Measurements from ENCODE around the gene DOHH.

The DOHH gene

GRCh38 chr19:3480383-3481091 is 19.9 kb downstream of the DOHH start, which contains the start of gene SMIM24:
SMIM24 (minus strand) TSS chr19:3480525; CDS start chr19:3480463, 62 bp downstream.
- TF ChIP-seq CTCF (conservative IDR thresholded peaks at IDR 0.05; ENCODE audit: low read depth, low read length): no peak
- H3K4me3 ChIP-seq (ENCODE audit: low read length): no peak within 1 kb of the TSS
- no peak for DNase-seq (ENCODE audit: low read depth)

GRCh38 chr19:3479834-3480215 is 20.6 kb downstream of the DOHH start:
- DNase-seq (ENCODE audit: low read depth): no peak

GRCh38 chr19:3479177-3479833 is 21.2 kb downstream of the DOHH start:
- H3K4me3 ChIP-seq (ENCODE audit: low read length): no peak overlapping the region
- no peak for DNase-seq (ENCODE audit: low read depth)

More at GRCh38 chr19:3479834-3480215, 20.6 kb downstream of the DOHH start:
- no peak for TF ChIP-seq CTCF (conservative IDR thresholded peaks at IDR 0.05; ENCODE audit: low read depth, low read length)
- no peak overlapping the region for H3K4me3 ChIP-seq (ENCODE audit: low read length)

GRCh38 chr19:3478409-3479176 is 21.9 kb downstream of the DOHH start:
- H3K4me3 ChIP-seq (ENCODE audit: low read length): no peak overlapping the region
- DNase-seq (ENCODE audit: low read depth): no peak
- no peak for TF ChIP-seq CTCF (conservative IDR thresholded peaks at IDR 0.05; ENCODE audit: low read depth, low read length)

More at GRCh38 chr19:3479177-3479833, 21.2 kb downstream of the DOHH start:
- no peak for TF ChIP-seq CTCF (conservative IDR thresholded peaks at IDR 0.05; ENCODE audit: low read depth, low read length)

GRCh38 chr19:3477951-3478350 is 22.5 kb downstream of the DOHH start:
- TF ChIP-seq CTCF (conservative IDR thresholded peaks at IDR 0.05; ENCODE audit: low read depth, low read length): no peak
- DNase-seq (ENCODE audit: low read depth): no peak

GRCh38 chr19:3477506-3477905 is 23.0 kb downstream of the DOHH start:
- no peak overlapping the region for H3K4me3 ChIP-seq (ENCODE audit: low read length)

More at GRCh38 chr19:3477951-3478350, 22.5 kb downstream of the DOHH start:
- H3K4me3 ChIP-seq (ENCODE audit: low read length): no peak overlapping the region

More at GRCh38 chr19:3477506-3477905, 23.0 kb downstream of the DOHH start:
- no peak for TF ChIP-seq CTCF (conservative IDR thresholded peaks at IDR 0.05; ENCODE audit: low read depth, low read length)
- no peak for DNase-seq (ENCODE audit: low read depth)

All from retinal pigment epithelial cell (primary cell).